SK-N-MC (cell line): ENCODE measurements around the gene ACER2.

Experiments used
- EZH2 ChIP-seq: fragments of 200-600 bp; sonication (generic); IDR thresholded peaks from one replicate; pipeline ENCODE4 v1.6.1; 2017; ENCODE audit warnings: antibody characterized with exemption
- POLR2AphosphoS5 ChIP-seq: IDR thresholded peaks from 2 replicates; pipeline ENCODE4 v1.6.1; 2012; ENCODE audit warnings: mild to moderate bottlenecking, low read depth, low read length, borderline replicate concordance

GRCh38 chr9:19416143-19416542 lies 7.3 kb downstream of the ACER2 start:
- TF ChIP-seq EZH2 (no peak), POLR2AphosphoS5 (no peak)
